Mesenchymal stem cell (in vitro differentiated cells and primary cell): ENCODE data around the gene VAMP1.

ENCODE experiments used
- DNase-seq: peaks from one replicate; pipeline ENCODE4 v3.0.0-alpha.2; 2013
- H2AFZ ChIP-seq: one replicate; pipeline ENCODE4 v1.6.1; 2013; ENCODE audit warnings: low read depth, mild to moderate bottlenecking, control low read depth, inconsistent platforms, low read length, moderate library complexity
- H2AK5ac ChIP-seq: 2 replicates; pipeline ENCODE4 v1.6.1; 2013; ENCODE audit warnings: low read length, moderate library complexity, mild to moderate bottlenecking, inconsistent platforms; ENCODE audit not compliant: severe bottlenecking
- H2BK120ac ChIP-seq: one replicate; pipeline ENCODE4 v1.6.1; 2013; ENCODE audit warnings: low read depth, mild to moderate bottlenecking, inconsistent platforms, low read length, moderate library complexity
- H2BK12ac ChIP-seq, 2 experiments: one replicate each; pipeline ENCODE4 v1.6.1; 2013; ENCODE audit warnings: inconsistent platforms in 2 of 2, low read length in 2 of 2, mild to moderate bottlenecking in 2 of 2, moderate library complexity in 2 of 2, control low read depth in 1 of 2
- H2BK15ac ChIP-seq: one replicate; pipeline ENCODE4 v1.6.1; 2013; ENCODE audit warnings: mild to moderate bottlenecking, low read depth, inconsistent platforms; ENCODE audit not compliant: poor library complexity, severe bottlenecking
- H2BK5ac ChIP-seq: 2 replicates; pipeline ENCODE4 v1.6.1; 2013; ENCODE audit warnings: low read depth, mild to moderate bottlenecking, low read length, control low read depth, inconsistent platforms; ENCODE audit not compliant: poor library complexity, severe bottlenecking
- H3K14ac ChIP-seq, 2 experiments: one replicate each; pipeline ENCODE4 v1.6.1; 2013; ENCODE audit warnings: inconsistent platforms in 2 of 2, low read length in 2 of 2, control low read depth in 1 of 2, mild to moderate bottlenecking in 1 of 2, moderate library complexity in 1 of 2
- H3K18ac ChIP-seq, 2 experiments: one replicate each; pipeline ENCODE4 v1.6.1; 2013; ENCODE audit warnings: inconsistent platforms in 2 of 2, low read length in 2 of 2, control low read depth in 1 of 2, low read depth in 1 of 2, mild to moderate bottlenecking in 1 of 2
- H3K23ac ChIP-seq, 2 experiments: one replicate each; pipeline ENCODE4 v1.6.1; 2013; ENCODE audit warnings: inconsistent platforms in 2 of 2, low read length in 2 of 2, mild to moderate bottlenecking in 2 of 2, moderate library complexity in 2 of 2, control low read depth in 1 of 2
- H3K27ac ChIP-seq: 2 replicates; pipeline ENCODE4 v1.5.1; 2013; ENCODE audit warnings: mild to moderate bottlenecking, moderate library complexity, low read length, control low read depth, inconsistent platforms; ENCODE audit not compliant: poor library complexity, severe bottlenecking
- H3K27me3 ChIP-seq, 2 experiments: 2 replicates each; pipeline versions ENCODE4 v1.6.1 to v1.7.0; 2013; ENCODE audit warnings: low read length in 2 of 2, mild to moderate bottlenecking in 2 of 2, moderate library complexity in 2 of 2, control low read depth in 1 of 2, inconsistent platforms in 1 of 2; ENCODE audit not compliant: control insufficient read depth in 1 of 2, insufficient read depth in 1 of 2
- H3K36me3 ChIP-seq, 2 experiments: 2 replicates each; pipeline versions ENCODE4 v1.6.1 to v1.7.0; 2013; ENCODE audit warnings: low read length in 2 of 2, control low read depth in 1 of 2, inconsistent platforms in 1 of 2, low read depth in 1 of 2, mild to moderate bottlenecking in 1 of 2; ENCODE audit not compliant: insufficient read depth in 2 of 2, control insufficient read depth in 1 of 2
- H3K4ac ChIP-seq, 2 experiments: one replicate each; pipeline ENCODE4 v1.6.1; 2013; ENCODE audit warnings: inconsistent platforms in 2 of 2, low read length in 2 of 2, mild to moderate bottlenecking in 2 of 2, moderate library complexity in 2 of 2, control low read depth in 1 of 2, low read depth in 1 of 2
- H3K4me1 ChIP-seq: 2 replicates; pipeline ENCODE4 v1.6.1; 2013; ENCODE audit warnings: low read depth, low read length, control low read depth; ENCODE audit not compliant: control insufficient read depth, insufficient read depth
- H3K4me2 ChIP-seq: 2 replicates; pipeline ENCODE4 v1.6.1; 2013; ENCODE audit warnings: low read length, mild to moderate bottlenecking, inconsistent platforms; ENCODE audit not compliant: poor library complexity, severe bottlenecking
- H3K4me3 ChIP-seq, 2 experiments: 2 replicates each; pipeline versions ENCODE4 v1.5.1 to v1.7.0; 2013; ENCODE audit warnings: low read length in 2 of 2, mild to moderate bottlenecking in 2 of 2, control low read depth in 1 of 2, low read depth in 1 of 2; ENCODE audit not compliant: insufficient read depth in 1 of 2
- H3K79me1 ChIP-seq: replicated peaks from 2 replicates; pipeline ENCODE4 v1.6.1; 2013; ENCODE audit warnings: mild to moderate bottlenecking, control low read depth, low read length, inconsistent platforms; ENCODE audit not compliant: poor library complexity, severe bottlenecking
- H3K9ac ChIP-seq: 2 replicates; pipeline ENCODE4 v1.7.0; 2013; ENCODE audit warnings: mild to moderate bottlenecking, low read length, moderate library complexity
- H3K9me3 ChIP-seq: 2 replicates; pipeline ENCODE4 v1.7.0; 2013; ENCODE audit warnings: mild to moderate bottlenecking, low read length; ENCODE audit not compliant: control insufficient read depth
- H4K8ac ChIP-seq: one replicate; pipeline ENCODE4 v1.6.1; 2013; ENCODE audit warnings: inconsistent platforms, mild to moderate bottlenecking, low read length, moderate library complexity
- H4K91ac ChIP-seq: one replicate; pipeline ENCODE4 v1.6.1; 2013; ENCODE audit warnings: mild to moderate bottlenecking, low read length, inconsistent platforms
- WGBS: methylation state at CpG from one replicate; pipeline ENCODE4 v1.1.7; 2013; ENCODE audit warnings: mixed read lengths; 5-methylcytosine and 5-hydroxymethylcytosine counted together

The VAMP1 gene

GRCh38 chr12:6434205-6435140 lies 36.0 kb downstream of the VAMP1 start:
- Histone ChIP-seq H3K14ac (peak overlapping the region in 1 of 2 experiments; percentile 49), H4K8ac (no peak overlapping the region), H2BK12ac (peak overlapping the region in 1 of 2 experiments; percentile 42), H3K4me2 (no peak overlapping the region), H3K4ac (peak overlapping the region in 1 of 2 experiments; percentile 42), H3K27me3 (no peaks in the 10 kb centered on the region), H3K23ac (no peak overlapping the region), H3K9me3 (no peaks in the 10 kb centered on the region), H3K79me1 (no peaks in the 10 kb centered on the region), H2BK5ac (no peak overlapping the region), H4K91ac (peak overlapping the region; percentile 63), H3K4me3 (no peak overlapping the region), H2BK15ac (no peak overlapping the region), H2AFZ (peak overlapping the region; percentile 65), H3K9ac (no peak overlapping the region), H3K18ac (no peak overlapping the region), H3K36me3 (peaks cover 0 to 3% of the 10 kb centered on the region in 2 experiments), H3K4me1 (peaks cover 7% of the 10 kb centered on the region), H2AK5ac (no peak overlapping the region), H3K27ac (no peak overlapping the region), H2BK120ac (no peak overlapping the region)
- DNase-seq, result no peak
- WGBS, result 84% methylated on average over 16 of the region's 17 CpGs

- Histone ChIP-seq H2AFZ (no peak overlapping the region), H3K4me1 (peaks cover 7% of the 10 kb centered on the region), H2BK12ac (no peak overlapping the region), H3K23ac (no peak overlapping the region), H3K4ac (no peak overlapping the region), H3K9me3 (no peaks in the 10 kb centered on the region), H3K27me3 (no peaks in the 10 kb centered on the region), H2BK15ac (no peak overlapping the region), H3K4me2 (no peak overlapping the region), H2AK5ac (no peak overlapping the region), H3K18ac (no peak overlapping the region), H3K27ac (no peak overlapping the region), H2BK5ac (no peak overlapping the region), H3K14ac (no peak overlapping the region), H3K4me3 (no peak overlapping the region), H3K36me3 (no peaks in the 10 kb centered on the region), H4K91ac (no peak overlapping the region), H3K79me1 (no peaks in the 10 kb centered on the region), H3K9ac (no peak overlapping the region), H2BK120ac (no peak overlapping the region), H4K8ac (no peak overlapping the region)
- DNase-seq, result no peak
- WGBS, result 89% methylated on average over 4 of the region's 5 CpGs
Measured at GRCh38 chr12:6432991-6433390, 37.5 kb downstream of the VAMP1 start.

GRCh38 chr12:6430124-6430989 lies 40.1 kb downstream of the VAMP1 start:
- Histone ChIP-seq H3K4ac (peak overlapping the region; percentile 12 to 90), H3K23ac (no peak overlapping the region), H2AFZ (peak overlapping the region; percentile 54), H3K4me2 (no peak overlapping the region), H3K18ac (peak overlapping the region; percentile 29 to 85), H2BK12ac (peak overlapping the region; percentile 84 to 90), H3K9me3 (no peaks in the 10 kb centered on the region), H3K4me3 (peak overlapping the region in 1 of 2 experiments; percentile 73), H3K36me3 (no peaks in the 10 kb centered on the region), H2BK5ac (no peak overlapping the region), H2BK15ac (no peak overlapping the region), H4K8ac (peak overlapping the region; percentile 90), H3K27me3 (no peaks in the 10 kb centered on the region), H3K14ac (no peak overlapping the region), H3K4me1 (peaks cover 9% of the 10 kb centered on the region), H4K91ac (peak overlapping the region; percentile 96), H2AK5ac (peak overlapping the region; percentile 1), H3K79me1 (no peaks in the 10 kb centered on the region), H3K27ac (no peak overlapping the region), H3K9ac (peak overlapping the region; percentile 94), H2BK120ac (peak overlapping the region; percentile 78)
- WGBS, result 32% methylated on average over 13 of the region's 19 CpGs
- peak; percentile 97 for DNase-seq

- Histone ChIP-seq H3K14ac (no peak overlapping the region), H2BK5ac (no peak overlapping the region), H2AK5ac (no peak overlapping the region), H3K27ac (no peak overlapping the region), H3K4me2 (no peak overlapping the region), H3K27me3 (no peaks in the 10 kb centered on the region), H2AFZ (no peak overlapping the region), H3K23ac (no peak overlapping the region), H3K4me1 (peaks cover 9% of the 10 kb centered on the region), H3K9me3 (no peaks in the 10 kb centered on the region), H3K79me1 (no peaks in the 10 kb centered on the region), H3K9ac (no peak overlapping the region), H4K91ac (no peak overlapping the region), H2BK12ac (no peak overlapping the region), H3K18ac (no peak overlapping the region), H2BK15ac (no peak overlapping the region), H3K36me3 (no peaks in the 10 kb centered on the region), H3K4ac (no peak overlapping the region), H4K8ac (no peak overlapping the region), H2BK120ac (no peak overlapping the region), H3K4me3 (no peak overlapping the region)
- 96% methylated on average over 3 of the region's 3 CpGs for WGBS
- DNase-seq, result no peak
Measured at GRCh38 chr12:6428326-6428725, 42.2 kb downstream of the VAMP1 start.
